Measurements from ENCODE around the gene DPF3. TPM values are rescaled to one million over a fixed set of nuclear protein-coding genes. Genes with fewer than 3 reads are reported as not detected.

Gene DPF3
- total and polyA plus RNA-seq, 2 of the 13 experiments (the other 11 are each of a cell fraction or from before 2014, with no cell fraction given) = 0.09 to 0.60 TPM

GRCh38 chr14:72776701-72777261 lies 117.1 kb downstream of the DPF3 start (continued):
- peak; percentile 96 for TF ChIP-seq NCOA1 (CRISPR knock-in tag; IDR thresholded peaks at IDR 0.05)
- TF ChIP-seq, protein P1, sequence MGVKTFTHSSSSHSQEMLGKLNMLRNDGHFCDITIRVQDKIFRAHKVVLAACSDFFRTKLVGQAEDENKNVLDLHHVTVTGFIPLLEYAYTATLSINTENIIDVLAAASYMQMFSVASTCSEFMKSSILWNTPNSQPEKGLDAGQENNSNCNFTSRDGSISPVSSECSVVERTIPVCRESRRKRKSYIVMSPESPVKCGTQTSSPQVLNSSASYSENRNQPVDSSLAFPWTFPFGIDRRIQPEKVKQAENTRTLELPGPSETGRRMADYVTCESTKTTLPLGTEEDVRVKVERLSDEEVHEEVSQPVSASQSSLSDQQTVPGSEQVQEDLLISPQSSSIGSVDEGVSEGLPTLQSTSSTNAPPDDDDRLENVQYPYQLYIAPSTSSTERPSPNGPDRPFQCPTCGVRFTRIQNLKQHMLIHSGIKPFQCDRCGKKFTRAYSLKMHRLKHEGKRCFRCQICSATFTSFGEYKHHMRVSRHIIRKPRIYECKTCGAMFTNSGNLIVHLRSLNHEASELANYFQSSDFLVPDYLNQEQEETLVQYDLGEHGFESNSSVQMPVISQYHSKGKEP (CRISPR knock-in tag; IDR thresholded peaks at IDR 0.05) = no peak
- TF ChIP-seq ZFP36L2 (CRISPR knock-in tag; IDR thresholded peaks at IDR 0.05) = no peak
- no peak for TF ChIP-seq PAF1 (CRISPR knock-in tag; IDR thresholded peaks at IDR 0.05)
- TF ChIP-seq CENPT (CRISPR knock-in tag; IDR thresholded peaks at IDR 0.05; ENCODE audit: low read depth) = no peak
- TF ChIP-seq, protein P2, sequence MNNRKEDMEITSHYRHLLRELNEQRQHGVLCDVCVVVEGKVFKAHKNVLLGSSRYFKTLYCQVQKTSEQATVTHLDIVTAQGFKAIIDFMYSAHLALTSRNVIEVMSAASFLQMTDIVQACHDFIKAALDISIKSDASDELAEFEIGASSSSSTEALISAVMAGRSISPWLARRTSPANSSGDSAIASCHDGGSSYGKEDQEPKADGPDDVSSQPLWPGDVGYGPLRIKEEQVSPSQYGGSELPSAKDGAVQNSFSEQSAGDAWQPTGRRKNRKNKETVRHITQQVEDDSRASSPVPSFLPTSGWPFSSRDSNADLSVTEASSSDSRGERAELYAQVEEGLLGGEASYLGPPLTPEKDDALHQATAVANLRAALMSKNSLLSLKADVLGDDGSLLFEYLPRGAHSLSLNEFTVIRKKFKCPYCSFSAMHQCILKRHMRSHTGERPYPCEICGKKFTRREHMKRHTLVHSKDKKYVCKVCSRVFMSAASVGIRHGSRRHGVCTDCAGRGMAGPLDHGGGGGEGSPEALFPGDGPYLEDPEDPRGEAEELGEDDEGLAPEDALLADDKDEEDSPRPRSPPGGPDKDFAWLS (CRISPR knock-in tag; IDR thresholded peaks at IDR 0.05; ENCODE audit: borderline replicate concordance) = no peak
- no peak for TF ChIP-seq KLF6 (CRISPR knock-in tag; IDR thresholded peaks at IDR 0.05)
- TF ChIP-seq HDAC6 (IDR thresholded peaks at IDR 0.05; ENCODE audit: low read depth, low read length) = no peak
- TF ChIP-seq ZNF83 (CRISPR knock-in tag; IDR thresholded peaks at IDR 0.05; ENCODE audit: borderline replicate concordance) = no peak
- TF ChIP-seq MLLT10 (CRISPR knock-in tag; IDR thresholded peaks at IDR 0.05) = no peak
- no peak for TF ChIP-seq NFE2L1 (CRISPR knock-in tag; IDR thresholded peaks at IDR 0.05; ENCODE audit: borderline replicate concordance)
- TF ChIP-seq ARID4A (CRISPR knock-in tag; IDR thresholded peaks at IDR 0.05; ENCODE audit: borderline replicate concordance) = peak; percentile 71; the same call in 1 of the 2 replicates
- TF ChIP-seq ATM (IDR thresholded peaks at IDR 0.05; ENCODE audit: borderline replicate concordance) = no peak
- 0 out of 2 replicates have a peak, but pooled peaks have one; percentile 14 for TF ChIP-seq TFE3 (CRISPR knock-in tag; IDR thresholded peaks at IDR 0.05)
- TF ChIP-seq DPF2 (CRISPR knock-in tag; IDR thresholded peaks at IDR 0.05; ENCODE audit: borderline replicate concordance, low read depth) = peak; percentile 97
- TF ChIP-seq, protein P3, sequence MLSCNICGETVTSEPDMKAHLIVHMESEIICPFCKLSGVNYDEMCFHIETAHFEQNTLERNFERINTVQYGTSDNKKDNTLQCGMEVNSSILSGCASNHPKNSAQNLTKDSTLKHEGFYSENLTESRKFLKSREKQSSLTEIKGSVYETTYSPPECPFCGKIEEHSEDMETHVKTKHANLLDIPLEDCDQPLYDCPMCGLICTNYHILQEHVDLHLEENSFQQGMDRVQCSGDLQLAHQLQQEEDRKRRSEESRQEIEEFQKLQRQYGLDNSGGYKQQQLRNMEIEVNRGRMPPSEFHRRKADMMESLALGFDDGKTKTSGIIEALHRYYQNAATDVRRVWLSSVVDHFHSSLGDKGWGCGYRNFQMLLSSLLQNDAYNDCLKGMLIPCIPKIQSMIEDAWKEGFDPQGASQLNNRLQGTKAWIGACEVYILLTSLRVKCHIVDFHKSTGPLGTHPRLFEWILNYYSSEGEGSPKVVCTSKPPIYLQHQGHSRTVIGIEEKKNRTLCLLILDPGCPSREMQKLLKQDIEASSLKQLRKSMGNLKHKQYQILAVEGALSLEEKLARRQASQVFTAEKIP (CRISPR knock-in tag; IDR thresholded peaks at IDR 0.05; ENCODE audit: borderline replicate concordance) = no peak
- TF ChIP-seq, protein P4, sequence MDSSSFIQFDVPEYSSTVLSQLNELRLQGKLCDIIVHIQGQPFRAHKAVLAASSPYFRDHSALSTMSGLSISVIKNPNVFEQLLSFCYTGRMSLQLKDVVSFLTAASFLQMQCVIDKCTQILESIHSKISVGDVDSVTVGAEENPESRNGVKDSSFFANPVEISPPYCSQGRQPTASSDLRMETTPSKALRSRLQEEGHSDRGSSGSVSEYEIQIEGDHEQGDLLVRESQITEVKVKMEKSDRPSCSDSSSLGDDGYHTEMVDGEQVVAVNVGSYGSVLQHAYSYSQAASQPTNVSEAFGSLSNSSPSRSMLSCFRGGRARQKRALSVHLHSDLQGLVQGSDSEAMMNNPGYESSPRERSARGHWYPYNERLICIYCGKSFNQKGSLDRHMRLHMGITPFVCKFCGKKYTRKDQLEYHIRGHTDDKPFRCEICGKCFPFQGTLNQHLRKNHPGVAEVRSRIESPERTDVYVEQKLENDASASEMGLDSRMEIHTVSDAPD (CRISPR knock-in tag; IDR thresholded peaks at IDR 0.05) = no peak
